ENCODE results near the gene FRYL.

GRCh38 chr4:48706736-48707135 lies 73.3 kb downstream of the FRYL start:
- TF ChIP-seq, protein P1, sequence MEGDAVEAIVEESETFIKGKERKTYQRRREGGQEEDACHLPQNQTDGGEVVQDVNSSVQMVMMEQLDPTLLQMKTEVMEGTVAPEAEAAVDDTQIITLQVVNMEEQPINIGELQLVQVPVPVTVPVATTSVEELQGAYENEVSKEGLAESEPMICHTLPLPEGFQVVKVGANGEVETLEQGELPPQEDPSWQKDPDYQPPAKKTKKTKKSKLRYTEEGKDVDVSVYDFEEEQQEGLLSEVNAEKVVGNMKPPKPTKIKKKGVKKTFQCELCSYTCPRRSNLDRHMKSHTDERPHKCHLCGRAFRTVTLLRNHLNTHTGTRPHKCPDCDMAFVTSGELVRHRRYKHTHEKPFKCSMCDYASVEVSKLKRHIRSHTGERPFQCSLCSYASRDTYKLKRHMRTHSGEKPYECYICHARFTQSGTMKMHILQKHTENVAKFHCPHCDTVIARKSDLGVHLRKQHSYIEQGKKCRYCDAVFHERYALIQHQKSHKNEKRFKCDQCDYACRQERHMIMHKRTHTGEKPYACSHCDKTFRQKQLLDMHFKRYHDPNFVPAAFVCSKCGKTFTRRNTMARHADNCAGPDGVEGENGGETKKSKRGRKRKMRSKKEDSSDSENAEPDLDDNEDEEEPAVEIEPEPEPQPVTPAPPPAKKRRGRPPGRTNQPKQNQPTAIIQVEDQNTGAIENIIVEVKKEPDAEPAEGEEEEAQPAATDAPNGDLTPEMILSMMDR (conservative IDR thresholded peaks at IDR 0.05 in 1 of 2, IDR thresholded peaks at IDR 0.05 in 1 of 2; ENCODE audit: low read depth in 1 of 2, low read length in 2 of 2) = no peak
- TF ChIP-seq EZH2 (IDR thresholded peaks at IDR 0.05; ENCODE audit: low read length, missing control alignments) = no peak

Data from fibroblast of lung (primary cell).